ENCODE results near the gene IL1R1.

DNA sequence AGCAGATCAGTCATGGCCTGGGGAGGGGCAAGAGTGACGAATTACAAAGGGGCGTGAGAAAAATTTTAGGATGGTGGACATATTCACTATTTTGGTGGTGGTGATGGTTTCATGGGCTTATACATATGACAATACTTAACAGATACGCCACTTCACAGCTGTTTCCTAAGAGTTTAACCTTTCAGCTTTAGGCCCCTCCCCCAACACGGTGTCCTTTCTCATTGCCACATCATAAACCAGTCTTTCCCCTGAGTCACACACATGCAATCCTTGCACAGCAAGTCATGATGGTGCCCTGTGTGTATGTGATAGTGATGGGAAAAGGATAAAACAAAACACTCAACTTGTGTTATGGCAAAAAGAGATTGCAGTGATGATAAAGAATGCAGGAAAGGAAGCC is 47.6 kb upstream of the IL1R1 start:
- TF ChIP-seq FOXM1 (IDR thresholded peaks at IDR 0.05; ENCODE audit: borderline replicate concordance, low read depth): no peak
- TF ChIP-seq RAD21 (IDR thresholded peaks at IDR 0.05; ENCODE audit: low read depth): no peak
- TF ChIP-seq, protein P1, sequence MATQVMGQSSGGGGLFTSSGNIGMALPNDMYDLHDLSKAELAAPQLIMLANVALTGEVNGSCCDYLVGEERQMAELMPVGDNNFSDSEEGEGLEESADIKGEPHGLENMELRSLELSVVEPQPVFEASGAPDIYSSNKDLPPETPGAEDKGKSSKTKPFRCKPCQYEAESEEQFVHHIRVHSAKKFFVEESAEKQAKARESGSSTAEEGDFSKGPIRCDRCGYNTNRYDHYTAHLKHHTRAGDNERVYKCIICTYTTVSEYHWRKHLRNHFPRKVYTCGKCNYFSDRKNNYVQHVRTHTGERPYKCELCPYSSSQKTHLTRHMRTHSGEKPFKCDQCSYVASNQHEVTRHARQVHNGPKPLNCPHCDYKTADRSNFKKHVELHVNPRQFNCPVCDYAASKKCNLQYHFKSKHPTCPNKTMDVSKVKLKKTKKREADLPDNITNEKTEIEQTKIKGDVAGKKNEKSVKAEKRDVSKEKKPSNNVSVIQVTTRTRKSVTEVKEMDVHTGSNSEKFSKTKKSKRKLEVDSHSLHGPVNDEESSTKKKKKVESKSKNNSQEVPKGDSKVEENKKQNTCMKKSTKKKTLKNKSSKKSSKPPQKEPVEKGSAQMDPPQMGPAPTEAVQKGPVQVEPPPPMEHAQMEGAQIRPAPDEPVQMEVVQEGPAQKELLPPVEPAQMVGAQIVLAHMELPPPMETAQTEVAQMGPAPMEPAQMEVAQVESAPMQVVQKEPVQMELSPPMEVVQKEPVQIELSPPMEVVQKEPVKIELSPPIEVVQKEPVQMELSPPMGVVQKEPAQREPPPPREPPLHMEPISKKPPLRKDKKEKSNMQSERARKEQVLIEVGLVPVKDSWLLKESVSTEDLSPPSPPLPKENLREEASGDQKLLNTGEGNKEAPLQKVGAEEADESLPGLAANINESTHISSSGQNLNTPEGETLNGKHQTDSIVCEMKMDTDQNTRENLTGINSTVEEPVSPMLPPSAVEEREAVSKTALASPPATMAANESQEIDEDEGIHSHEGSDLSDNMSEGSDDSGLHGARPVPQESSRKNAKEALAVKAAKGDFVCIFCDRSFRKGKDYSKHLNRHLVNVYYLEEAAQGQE (IDR thresholded peaks at IDR 0.05; ENCODE audit: low read depth): no peak
- TF ChIP-seq, protein P2, sequence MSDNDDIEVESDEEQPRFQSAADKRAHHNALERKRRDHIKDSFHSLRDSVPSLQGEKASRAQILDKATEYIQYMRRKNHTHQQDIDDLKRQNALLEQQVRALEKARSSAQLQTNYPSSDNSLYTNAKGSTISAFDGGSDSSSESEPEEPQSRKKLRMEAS (IDR thresholded peaks at IDR 0.05): no peak
- TF ChIP-seq YY1 (IDR thresholded peaks at IDR 0.05; ENCODE audit: low read depth): no peak
- no peak for TF ChIP-seq EGR1 (IDR thresholded peaks at IDR 0.05)
- TF ChIP-seq CREB1 (IDR thresholded peaks at IDR 0.05; ENCODE audit: low read depth): no peak
- no peak for TF ChIP-seq ZBTB7A (IDR thresholded peaks at IDR 0.05; ENCODE audit: low read depth)
- no peak for TF ChIP-seq EP300 (IDR thresholded peaks at IDR 0.05; ENCODE audit: borderline replicate concordance)
- TF ChIP-seq CEBPB (IDR thresholded peaks at IDR 0.05): no peak
- TF ChIP-seq TCF12 (IDR thresholded peaks at IDR 0.05; ENCODE audit: low read depth): no peak
- TF ChIP-seq TEAD4 (IDR thresholded peaks at IDR 0.05): no peak
- TF ChIP-seq TAF1 (IDR thresholded peaks at IDR 0.05; ENCODE audit: low read depth): no peak

Data from Ishikawa (cell line).